Measurements from ENCODE around the gene ZNF236. TPM values are rescaled to one million over a fixed set of nuclear protein-coding genes. Genes with fewer than 3 reads are reported as not detected.
A peak's percentile ranks its signal among the peaks of the same experiment; 100 is the strongest.

Gene ZNF236
- total and polyA plus RNA-seq, 2 donors (not counting 3 experiments of a cell fraction or from before 2014, with no cell fraction given), result 4.5 to 14.7 TPM

DNA sequence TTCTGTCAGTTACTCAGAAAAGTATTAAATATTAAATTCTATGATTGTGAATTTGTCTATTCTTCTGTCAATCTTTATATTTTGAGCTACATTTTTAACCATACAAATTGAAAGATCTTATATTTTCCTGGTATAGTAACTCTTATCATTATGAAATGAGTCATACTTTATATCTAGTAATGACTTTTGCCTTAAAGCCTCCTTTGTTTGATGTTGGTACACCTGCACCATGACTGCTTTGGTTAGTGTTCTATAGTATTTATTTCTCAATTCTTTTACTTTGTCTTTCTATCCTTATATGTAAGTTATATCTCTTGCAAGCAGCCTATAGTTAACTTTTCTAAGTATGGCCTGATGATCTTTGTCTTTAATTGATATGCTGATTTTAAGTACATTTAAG lies 13.0 kb downstream of the ZNF236 start:
- Histone ChIP-seq H3K36me3 (ENCODE audit: control insufficient read depth in 2 of 2, extremely low read depth in 1 of 2, insufficient read depth in 2 of 2, low read length in 2 of 2) (no peaks in the 10 kb centered on the region), H3K9me3 (replicated peaks; ENCODE audit: control insufficient read depth, insufficient read depth, low read length) (no peaks in the 10 kb centered on the region), H4K20me1 (replicated peaks; ENCODE audit: control insufficient read depth, extremely low read depth, insufficient read depth, low read length) (no peaks in the 10 kb centered on the region), H3K79me2 (ENCODE audit: control insufficient read depth, insufficient read depth, low read length) (peaks cover 51% of the 10 kb centered on the region), H3K27me3 (ENCODE audit: control insufficient read depth in 2 of 2, insufficient read depth in 2 of 2, low read length in 2 of 2) (no peaks in the 10 kb centered on the region), H3K9ac (replicated peaks; ENCODE audit: extremely low read depth, insufficient read depth, low read length) (no peak overlapping the region), H3K4me2 (ENCODE audit: insufficient read depth, low read length) (no peak overlapping the region), H3K4me3 (replicated peaks in 1 of 3; ENCODE audit: insufficient read depth in 1 of 3, low read depth in 1 of 3, low read length in 3 of 3) (no peak overlapping the region), H3K27ac (ENCODE audit: insufficient read depth, low read depth, low read length) (no peak overlapping the region), H2AFZ (ENCODE audit: low read depth, low read length) (no peak overlapping the region), H3K4me1 (ENCODE audit: control insufficient read depth, extremely low read depth, insufficient read depth, low read length) (peaks cover 8% of the 10 kb centered on the region), H3K9me1 (replicated peaks; ENCODE audit: control insufficient read depth, extremely low read depth, insufficient read depth, low read length) (no peaks in the 10 kb centered on the region)
- TF ChIP-seq, protein P1, sequence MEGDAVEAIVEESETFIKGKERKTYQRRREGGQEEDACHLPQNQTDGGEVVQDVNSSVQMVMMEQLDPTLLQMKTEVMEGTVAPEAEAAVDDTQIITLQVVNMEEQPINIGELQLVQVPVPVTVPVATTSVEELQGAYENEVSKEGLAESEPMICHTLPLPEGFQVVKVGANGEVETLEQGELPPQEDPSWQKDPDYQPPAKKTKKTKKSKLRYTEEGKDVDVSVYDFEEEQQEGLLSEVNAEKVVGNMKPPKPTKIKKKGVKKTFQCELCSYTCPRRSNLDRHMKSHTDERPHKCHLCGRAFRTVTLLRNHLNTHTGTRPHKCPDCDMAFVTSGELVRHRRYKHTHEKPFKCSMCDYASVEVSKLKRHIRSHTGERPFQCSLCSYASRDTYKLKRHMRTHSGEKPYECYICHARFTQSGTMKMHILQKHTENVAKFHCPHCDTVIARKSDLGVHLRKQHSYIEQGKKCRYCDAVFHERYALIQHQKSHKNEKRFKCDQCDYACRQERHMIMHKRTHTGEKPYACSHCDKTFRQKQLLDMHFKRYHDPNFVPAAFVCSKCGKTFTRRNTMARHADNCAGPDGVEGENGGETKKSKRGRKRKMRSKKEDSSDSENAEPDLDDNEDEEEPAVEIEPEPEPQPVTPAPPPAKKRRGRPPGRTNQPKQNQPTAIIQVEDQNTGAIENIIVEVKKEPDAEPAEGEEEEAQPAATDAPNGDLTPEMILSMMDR (IDR thresholded peaks at IDR 0.05; ENCODE audit: extremely low read depth in 1 of 2, insufficient read depth in 1 of 2, low read depth in 1 of 2, low read length in 2 of 2), result no peak
- TF ChIP-seq JUN (IDR thresholded peaks at IDR 0.05; ENCODE audit: borderline replicate concordance, insufficient read depth, insufficient read length, low read depth), result no peak
- TF ChIP-seq, protein P2, sequence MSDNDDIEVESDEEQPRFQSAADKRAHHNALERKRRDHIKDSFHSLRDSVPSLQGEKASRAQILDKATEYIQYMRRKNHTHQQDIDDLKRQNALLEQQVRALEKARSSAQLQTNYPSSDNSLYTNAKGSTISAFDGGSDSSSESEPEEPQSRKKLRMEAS (IDR thresholded peaks at IDR 0.05; ENCODE audit: insufficient read depth, insufficient read length), result no peak
- TF ChIP-seq EZH2 (IDR thresholded peaks at IDR 0.05; ENCODE audit: borderline replicate concordance, low read depth, low read length, severe bottlenecking), result no peak
- TF ChIP-seq POLR2AphosphoS5 (IDR thresholded peaks at IDR 0.05; ENCODE audit: insufficient read depth, low read depth, low read length), result no peak
- TF ChIP-seq GATA2 (IDR thresholded peaks at IDR 0.05; ENCODE audit: insufficient read depth, insufficient read length, low read depth, low read length), result no peak
- TF ChIP-seq POLR2A (IDR thresholded peaks at IDR 0.05; ENCODE audit: low read depth, low read length), result no peak
- TF ChIP-seq MYC (IDR thresholded peaks at IDR 0.05; ENCODE audit: low read depth, low read length), result no peak
- TF ChIP-seq FOS (IDR thresholded peaks at IDR 0.05; ENCODE audit: borderline replicate concordance, insufficient read depth, low read length), result peak; percentile 10
- dilution Hi-C loops (cut with MboI; ENCODE audit: extremely low pct_ligation_motif_present, low sequenced_read_pairs) (no loop called here), intact Hi-C loops (cut with micrococcal nuclease) (no loop called here)
- no TSS peak for BruUV-seq (replicated peaks)
- ChIA-PET POLR2A (no interaction called here), CTCF (interaction anchor here (1.1 kb wide), 1 partner anchor 32 kb away, joined by 6 read pairs; no protein-coding TSS in a partner anchor)
- no peak for DNase-seq (ENCODE audit: low read depth, low spot score)
- no peak for FAIRE-seq

All from endothelial cell of umbilical vein (primary cell).